ENCODE measurements around the gene OXNAD1.

OXNAD1 gene

DNA sequence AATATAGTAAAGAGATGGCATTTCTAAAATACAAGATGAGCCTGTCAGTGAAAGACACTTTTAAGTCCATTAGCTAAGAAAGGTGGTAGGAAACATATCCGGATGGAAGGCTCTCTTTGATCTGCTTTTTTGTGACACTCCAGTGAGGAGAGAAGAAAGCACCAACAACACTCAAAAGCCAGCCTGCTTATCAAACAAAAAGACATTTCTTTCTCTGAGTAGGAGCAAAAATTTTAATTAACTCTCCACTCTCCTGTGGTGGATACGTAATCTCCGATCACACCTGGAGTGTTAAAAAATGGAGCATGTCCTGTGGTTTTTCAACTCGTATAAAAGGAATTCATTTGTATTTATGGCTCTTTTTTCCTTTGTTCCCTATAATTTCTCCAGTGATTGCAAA is 65.3 kb downstream of the OXNAD1 start:
- Histone ChIP-seq H3K36me3 (ENCODE audit: control insufficient read depth, insufficient read depth, low read length) (peaks cover 8% of the 10 kb centered on the region), H3K9ac (ENCODE audit: low read depth, low read length) (no peak overlapping the region), H3K4me1 (ENCODE audit: control insufficient read depth, insufficient read depth, low read length) (peaks cover 10% of the 10 kb centered on the region; the same call in 1 of the 2 replicates), H3K27me3 (ENCODE audit: control insufficient read depth, insufficient read depth, low read length) (no peaks in the 10 kb centered on the region), H3K9me3 (ENCODE audit: control insufficient read depth, insufficient read depth, low read length) (peaks cover 7% of the 10 kb centered on the region), H3K27ac (ENCODE audit: low read depth, low read length) (no peak overlapping the region), H3K4me3 (ENCODE audit: low read depth, low read length) (no peak overlapping the region)

DNA sequence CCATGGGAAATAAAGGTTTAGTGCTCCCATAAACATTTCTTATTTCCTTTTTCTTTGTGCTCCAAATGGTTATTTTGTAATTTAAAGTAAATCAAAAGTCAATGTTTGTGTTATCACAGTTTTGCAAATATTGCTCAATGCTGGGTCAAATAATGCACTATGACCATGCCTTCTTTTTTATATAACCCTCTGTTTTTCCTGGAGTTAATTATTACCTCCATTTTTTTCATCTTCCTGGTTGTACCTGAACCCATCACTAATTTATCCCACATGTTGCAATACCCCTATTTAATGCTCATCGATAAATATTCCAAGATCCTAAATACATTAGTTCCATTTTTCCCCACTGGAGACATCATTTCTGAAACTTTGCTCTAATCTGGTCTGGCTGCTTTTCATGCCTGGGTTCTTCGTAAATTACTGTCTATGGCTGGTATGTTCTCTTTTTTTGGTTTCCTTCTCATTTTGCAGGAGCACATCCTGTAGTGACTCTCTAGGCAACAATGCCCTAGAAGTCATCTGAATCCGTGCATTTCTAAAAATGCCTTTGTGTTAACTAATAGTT is 66.4 kb downstream of the OXNAD1 start:
- Histone ChIP-seq H3K9ac (ENCODE audit: low read depth, low read length) (no peak overlapping the region), H3K36me3 (ENCODE audit: control insufficient read depth, insufficient read depth, low read length) (peaks cover 4% of the 10 kb centered on the region), H3K27ac (ENCODE audit: low read depth, low read length) (no peak overlapping the region), H3K4me1 (ENCODE audit: control insufficient read depth, insufficient read depth, low read length) (peaks cover 10% of the 10 kb centered on the region; the same call in 1 of the 2 replicates), H3K9me3 (ENCODE audit: control insufficient read depth, insufficient read depth, low read length) (peaks cover 7% of the 10 kb centered on the region), H3K4me3 (ENCODE audit: low read depth, low read length) (no peak overlapping the region), H3K27me3 (ENCODE audit: control insufficient read depth, insufficient read depth, low read length) (no peaks in the 10 kb centered on the region)

DNA sequence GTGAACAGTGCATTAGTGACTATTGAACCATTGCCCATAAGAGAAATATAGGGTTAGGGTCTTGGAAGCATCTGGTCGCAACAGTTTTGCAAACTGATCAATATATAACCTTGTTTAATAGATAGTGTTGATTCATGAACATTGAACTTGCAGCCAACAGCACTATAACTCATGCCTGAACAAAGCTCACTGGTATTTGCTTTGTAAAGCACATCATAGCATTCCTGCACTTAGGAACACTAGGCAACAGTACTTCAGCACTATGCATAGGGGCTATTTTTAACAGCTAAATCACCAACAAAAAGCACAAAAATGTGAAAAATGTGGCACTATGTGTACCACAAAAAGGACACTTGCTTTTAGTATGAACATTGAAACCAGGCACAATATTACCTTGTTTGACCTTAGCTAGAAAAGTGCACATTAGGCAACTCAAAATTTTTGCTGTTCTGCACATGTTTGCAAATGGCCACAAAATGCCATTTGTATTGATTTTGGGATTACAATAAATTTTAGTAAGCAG is 68.0 kb downstream of the OXNAD1 start:
- H3K4me3 ChIP-seq (ENCODE audit: low read depth, low read length) = no peak overlapping the region
- peaks cover 10% of the 10 kb centered on the region; the same call in 1 of the 2 replicates for H3K4me1 ChIP-seq (ENCODE audit: control insufficient read depth, insufficient read depth, low read length)
- H3K9ac ChIP-seq (ENCODE audit: low read depth, low read length) = no peak overlapping the region
- peaks cover 7% of the 10 kb centered on the region for H3K9me3 ChIP-seq (ENCODE audit: control insufficient read depth, insufficient read depth, low read length)
- H3K27me3 ChIP-seq (ENCODE audit: control insufficient read depth, insufficient read depth, low read length) = no peaks in the 10 kb centered on the region
- peaks cover 4% of the 10 kb centered on the region; the same call in 1 of the 2 replicates for H3K36me3 ChIP-seq (ENCODE audit: control insufficient read depth, insufficient read depth, low read length)
- H3K27ac ChIP-seq (ENCODE audit: low read depth, low read length) = no peak overlapping the region

DNA sequence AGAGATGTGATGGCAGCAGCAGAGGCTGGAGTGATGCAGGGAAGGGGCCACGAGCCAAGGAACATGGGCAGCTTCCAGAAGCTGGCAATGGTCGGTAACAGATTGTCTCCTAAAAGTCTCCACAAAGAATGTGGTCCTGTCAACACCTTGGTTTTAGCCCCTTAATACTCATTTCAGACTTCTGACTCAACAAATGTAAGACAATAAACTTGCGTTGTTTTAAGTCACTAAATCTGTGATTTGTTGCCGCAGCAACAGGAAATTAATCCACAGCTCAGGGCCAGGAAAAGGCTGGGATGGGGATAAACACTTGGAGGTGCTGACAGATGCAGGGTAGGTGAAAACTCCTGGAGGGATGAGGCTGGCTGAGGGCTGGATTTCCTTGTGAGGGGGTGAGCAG is 69.9 kb downstream of the OXNAD1 start:
- Histone ChIP-seq H3K9ac (ENCODE audit: low read depth, low read length) (no peak overlapping the region), H3K4me1 (ENCODE audit: control insufficient read depth, insufficient read depth, low read length) (peaks cover 2% of the 10 kb centered on the region; the same call in 1 of the 2 replicates), H3K27ac (ENCODE audit: low read depth, low read length) (no peak overlapping the region), H3K27me3 (ENCODE audit: control insufficient read depth, insufficient read depth, low read length) (no peaks in the 10 kb centered on the region), H3K36me3 (ENCODE audit: control insufficient read depth, insufficient read depth, low read length) (peaks cover 4% of the 10 kb centered on the region; the same call in 1 of the 2 replicates), H3K4me3 (ENCODE audit: low read depth, low read length) (no peak overlapping the region), H3K9me3 (ENCODE audit: control insufficient read depth, insufficient read depth, low read length) (peaks cover 7% of the 10 kb centered on the region)

DNA sequence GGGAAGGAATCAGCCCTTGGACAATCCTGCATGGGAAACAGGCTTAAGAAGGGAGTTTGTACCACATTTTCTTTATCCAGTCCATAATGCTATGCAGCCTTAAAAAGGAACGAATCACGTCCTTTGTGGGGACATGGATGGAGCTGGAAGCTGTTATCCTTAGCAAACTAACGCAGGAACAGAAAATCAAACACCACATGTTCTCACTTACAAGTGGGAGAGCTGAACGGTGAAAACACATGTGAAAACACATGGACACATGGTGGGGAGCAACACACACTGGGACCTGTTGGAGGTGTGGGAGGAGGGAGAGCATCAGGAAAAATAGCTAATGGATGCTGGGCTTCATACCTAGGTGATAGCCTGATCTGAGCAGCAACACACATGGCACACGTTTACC is 70.3 kb downstream of the OXNAD1 start:
- Histone ChIP-seq H3K27me3 (ENCODE audit: control insufficient read depth, insufficient read depth, low read length) (no peaks in the 10 kb centered on the region), H3K4me3 (ENCODE audit: low read depth, low read length) (no peak overlapping the region), H3K36me3 (ENCODE audit: control insufficient read depth, insufficient read depth, low read length) (peaks cover 4% of the 10 kb centered on the region; the same call in 1 of the 2 replicates), H3K9ac (ENCODE audit: low read depth, low read length) (no peak overlapping the region), H3K9me3 (ENCODE audit: control insufficient read depth, insufficient read depth, low read length) (peaks cover 7% of the 10 kb centered on the region), H3K27ac (ENCODE audit: low read depth, low read length) (no peak overlapping the region), H3K4me1 (ENCODE audit: control insufficient read depth, insufficient read depth, low read length) (no peaks in the 10 kb centered on the region; the same call in 1 of the 2 replicates)

DNA sequence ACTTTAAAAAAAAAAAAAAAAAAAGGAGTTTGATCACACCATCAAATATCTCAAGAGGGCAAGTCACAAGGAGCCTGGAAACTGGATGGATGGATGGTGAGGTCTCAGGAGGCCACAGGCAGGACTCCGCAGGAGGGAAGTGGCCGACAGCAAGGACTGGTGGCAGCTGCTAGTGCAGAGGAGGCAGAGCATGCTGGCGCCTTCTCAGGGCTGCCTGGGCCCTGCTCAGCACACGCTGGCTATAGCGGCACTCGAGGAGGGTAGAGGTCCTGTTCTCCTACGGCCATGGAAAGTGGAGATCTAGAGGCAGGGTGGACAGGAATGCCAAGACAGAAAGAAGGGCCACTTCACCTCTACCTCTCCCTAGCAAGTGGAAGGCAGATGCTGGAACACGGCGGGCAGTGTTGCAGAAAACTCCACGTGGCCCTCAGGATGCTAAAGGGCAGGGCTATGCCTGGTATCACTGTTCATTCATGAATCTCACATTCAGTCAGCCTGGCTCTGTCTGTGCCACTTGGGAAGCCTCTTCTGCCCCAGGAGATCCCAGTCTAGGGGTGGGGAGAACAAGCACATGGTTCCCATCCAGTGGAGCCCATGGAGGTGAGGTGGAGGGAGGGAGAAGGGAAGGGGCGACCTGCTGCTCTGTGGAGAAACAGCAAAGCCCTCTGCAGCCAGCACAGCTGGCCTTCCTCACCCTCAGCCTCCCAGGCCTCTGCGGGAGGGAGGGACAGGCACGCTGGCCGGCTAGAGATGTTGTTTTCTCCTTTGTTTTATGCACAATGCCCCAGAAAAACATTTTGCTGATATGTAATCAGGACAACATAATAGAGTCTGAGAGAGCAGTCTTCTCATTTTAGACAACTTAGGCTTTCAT is 71.0 kb downstream of the OXNAD1 start:
- H3K9ac ChIP-seq (ENCODE audit: low read depth, low read length) = no peak overlapping the region

DNA sequence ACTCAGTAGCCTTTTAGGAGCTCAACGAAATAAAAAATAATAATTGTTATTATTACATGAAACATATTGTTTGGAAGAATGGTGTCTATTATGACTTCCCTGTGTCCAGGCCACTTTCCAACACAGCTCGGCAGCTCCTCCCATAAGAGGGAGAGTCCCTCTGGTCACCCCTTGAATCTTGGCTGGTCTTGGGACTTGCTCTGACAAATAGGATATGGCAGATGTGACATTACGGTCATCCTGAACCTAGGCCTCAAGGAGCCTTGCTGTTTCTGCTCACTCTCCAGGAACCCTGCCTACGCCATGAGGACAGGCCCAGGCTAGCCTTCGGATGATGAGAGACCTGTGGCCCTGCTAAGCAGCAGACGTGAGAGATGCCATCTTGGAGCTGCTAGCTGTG is 71.8 kb downstream of the OXNAD1 start:
- H3K4me3 ChIP-seq (ENCODE audit: low read depth, low read length) = no peak overlapping the region
- no peak overlapping the region for H3K27ac ChIP-seq (ENCODE audit: low read depth, low read length)
- H3K36me3 ChIP-seq (ENCODE audit: control insufficient read depth, insufficient read depth, low read length) = no peaks in the 10 kb centered on the region; the same call in 1 of the 2 replicates
- no peaks in the 10 kb centered on the region for H3K27me3 ChIP-seq (ENCODE audit: control insufficient read depth, insufficient read depth, low read length)
- H3K9me3 ChIP-seq (ENCODE audit: control insufficient read depth, insufficient read depth, low read length) = no peaks in the 10 kb centered on the region
- H3K4me1 ChIP-seq (ENCODE audit: control insufficient read depth, insufficient read depth, low read length) = no peaks in the 10 kb centered on the region; the same call in 1 of the 2 replicates
- no peak overlapping the region for H3K9ac ChIP-seq (ENCODE audit: low read depth, low read length)

More for the DNA sequence above, 71.0 kb downstream of the OXNAD1 start:
- Histone ChIP-seq H3K4me1 (ENCODE audit: control insufficient read depth, insufficient read depth, low read length) (no peaks in the 10 kb centered on the region; the same call in 1 of the 2 replicates), H3K36me3 (ENCODE audit: control insufficient read depth, insufficient read depth, low read length) (peaks cover 4% of the 10 kb centered on the region; the same call in 1 of the 2 replicates), H3K4me3 (ENCODE audit: low read depth, low read length) (no peak overlapping the region), H3K9me3 (ENCODE audit: control insufficient read depth, insufficient read depth, low read length) (peaks cover 7% of the 10 kb centered on the region), H3K27ac (ENCODE audit: low read depth, low read length) (no peak overlapping the region), H3K27me3 (ENCODE audit: control insufficient read depth, insufficient read depth, low read length) (no peaks in the 10 kb centered on the region)

DNA sequence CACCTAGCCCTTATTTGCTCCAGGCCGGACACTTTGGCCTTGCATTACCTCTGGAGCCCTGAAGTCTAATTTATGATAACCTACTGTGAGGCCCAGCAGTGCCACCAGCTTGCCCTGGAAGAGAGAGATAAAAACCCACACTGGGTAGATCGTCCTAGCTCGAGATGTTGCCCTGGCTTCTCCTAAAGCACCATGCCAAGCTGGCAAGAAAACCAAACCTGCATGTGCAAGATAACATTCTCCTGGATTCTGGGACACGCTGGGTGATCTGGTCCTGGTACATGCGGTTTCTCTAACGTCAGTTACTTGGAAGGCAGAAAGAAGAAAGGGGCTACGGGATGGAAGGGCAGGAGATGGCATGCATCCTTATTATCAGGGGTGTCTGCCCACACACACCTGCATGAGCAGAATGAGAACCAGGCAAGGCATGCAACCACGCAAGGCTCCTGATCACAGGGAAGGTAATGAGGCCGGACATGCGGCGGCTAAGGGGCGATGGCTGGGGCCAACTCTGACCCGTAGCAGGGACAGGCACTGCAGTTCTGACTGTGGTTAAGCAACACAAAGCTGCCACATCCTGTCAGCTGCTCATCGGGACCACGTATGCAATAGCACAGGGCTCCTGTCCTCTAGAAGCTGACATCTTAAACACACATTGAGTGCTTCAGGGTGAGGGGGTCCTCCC is 73.0 kb downstream of the OXNAD1 start:
- no peak overlapping the region for H3K9ac ChIP-seq (ENCODE audit: low read depth, low read length)
- no peaks in the 10 kb centered on the region; the same call in 1 of the 2 replicates for H3K36me3 ChIP-seq (ENCODE audit: control insufficient read depth, insufficient read depth, low read length)

DNA sequence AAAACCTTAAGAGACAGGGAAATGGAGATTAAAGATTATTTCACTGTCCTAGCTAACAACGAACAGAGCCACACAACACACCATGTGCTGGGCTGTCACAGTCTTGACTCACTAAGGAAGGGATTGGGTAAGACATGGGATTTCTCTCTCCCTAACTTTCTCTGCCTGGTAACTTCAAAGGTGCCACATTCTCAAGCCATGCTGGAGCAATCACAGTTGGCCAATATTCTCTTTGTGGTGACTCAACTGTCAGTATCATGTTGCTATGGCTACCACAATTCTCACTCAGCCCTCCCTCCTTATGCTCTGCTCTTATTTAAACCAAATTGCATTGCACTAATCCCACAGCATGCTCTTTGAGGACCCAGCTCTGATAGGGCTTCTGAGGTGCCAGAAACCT is 74.0 kb downstream of the OXNAD1 start:
- Histone ChIP-seq H3K27ac (ENCODE audit: low read depth, low read length) (no peak overlapping the region), H3K9me3 (ENCODE audit: control insufficient read depth, insufficient read depth, low read length) (no peaks in the 10 kb centered on the region), H3K4me1 (ENCODE audit: control insufficient read depth, insufficient read depth, low read length) (no peaks in the 10 kb centered on the region), H3K4me3 (ENCODE audit: low read depth, low read length) (no peak overlapping the region), H3K9ac (ENCODE audit: low read depth, low read length) (no peak overlapping the region), H3K36me3 (ENCODE audit: control insufficient read depth, insufficient read depth, low read length) (no peaks in the 10 kb centered on the region; the same call in 1 of the 2 replicates), H3K27me3 (ENCODE audit: control insufficient read depth, insufficient read depth, low read length) (no peaks in the 10 kb centered on the region)

More for the DNA sequence above, 73.0 kb downstream of the OXNAD1 start:
- Histone ChIP-seq H3K27me3 (ENCODE audit: control insufficient read depth, insufficient read depth, low read length) (no peaks in the 10 kb centered on the region), H3K4me1 (ENCODE audit: control insufficient read depth, insufficient read depth, low read length) (no peaks in the 10 kb centered on the region; the same call in 1 of the 2 replicates), H3K27ac (ENCODE audit: low read depth, low read length) (no peak overlapping the region), H3K4me3 (ENCODE audit: low read depth, low read length) (no peak overlapping the region), H3K9me3 (ENCODE audit: control insufficient read depth, insufficient read depth, low read length) (no peaks in the 10 kb centered on the region)

DNA sequence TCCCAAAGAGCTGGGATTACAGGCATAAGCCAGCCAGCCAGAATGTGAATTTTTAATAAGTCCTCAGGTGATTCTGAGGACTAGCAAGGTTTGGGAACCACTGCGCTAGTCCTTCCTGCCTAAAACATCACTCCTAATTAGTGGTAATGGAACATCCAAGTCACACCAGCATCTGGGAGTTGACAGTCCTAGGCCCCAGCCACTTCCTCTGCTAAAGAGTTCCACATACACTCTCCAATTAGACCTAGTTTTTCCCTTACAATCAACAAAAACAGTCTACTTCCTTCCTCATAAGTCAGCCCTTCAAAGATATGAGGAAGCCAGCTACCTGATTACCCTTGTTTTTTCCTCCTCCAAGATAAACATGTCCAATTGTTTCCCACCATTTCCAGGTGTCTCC is 78.1 kb downstream of the OXNAD1 start:
- Histone ChIP-seq H3K27me3 (ENCODE audit: control insufficient read depth, insufficient read depth, low read length) (no peaks in the 10 kb centered on the region), H3K9ac (ENCODE audit: low read depth, low read length) (no peak overlapping the region), H3K36me3 (ENCODE audit: control insufficient read depth, insufficient read depth, low read length) (no peaks in the 10 kb centered on the region), H3K9me3 (ENCODE audit: control insufficient read depth, insufficient read depth, low read length) (no peaks in the 10 kb centered on the region), H3K27ac (ENCODE audit: low read depth, low read length) (no peak overlapping the region), H3K4me3 (ENCODE audit: low read depth, low read length) (no peak overlapping the region), H3K4me1 (ENCODE audit: control insufficient read depth, insufficient read depth, low read length) (peaks cover 3% of the 10 kb centered on the region; the same call in 1 of the 2 replicates)
